Hepatocyte (in vitro differentiated cells): ENCODE results near the gene JAK1. TPM values are rescaled to one million over a fixed set of nuclear protein-coding genes. Genes with fewer than 3 reads are reported as not detected.

ENCODE experiments used
- DNase-seq: peaks from one replicate; pipeline ENCODE4 v3.0.0-alpha.2; 2016; ENCODE audit warnings: low spot score
- H2AFZ ChIP-seq: fragments of 200-600 bp; sonication (generic); 2 replicates; pipeline ENCODE4 v1.6.0; 2016; ENCODE audit warnings: antibody characterized with exemption, mild to moderate bottlenecking
- H3K27ac ChIP-seq: fragments of 200-600 bp; sonication (generic); 2 replicates; pipeline ENCODE4 v1.5.1; 2016; ENCODE audit warnings: mild to moderate bottlenecking
- H3K27me3 ChIP-seq: fragments of 200-600 bp; sonication (generic); 2 replicates; pipeline ENCODE4 v1.6.1; 2016
- H3K36me3 ChIP-seq: fragments of 200-600 bp; sonication (generic); replicated peaks from 2 replicates; pipeline ENCODE4 v1.5.1; 2016; ENCODE audit warnings: low read depth; ENCODE audit not compliant: insufficient read depth
- H3K4me1 ChIP-seq: fragments of 200-600 bp; sonication (generic); 2 replicates; pipeline ENCODE4 v1.5.1; 2016; ENCODE audit warnings: mild to moderate bottlenecking, moderate library complexity; ENCODE audit not compliant: insufficient read depth
- H3K4me2 ChIP-seq: fragments of 200-600 bp; sonication (generic); 2 replicates; pipeline ENCODE4 v1.6.0; 2016
- H3K4me3 ChIP-seq: fragments of 200-600 bp; sonication (generic); 2 replicates; pipeline ENCODE4 v1.5.1; 2016; ENCODE audit warnings: mild to moderate bottlenecking
- H3K79me2 ChIP-seq: fragments of 200-600 bp; sonication (generic); 2 replicates; pipeline ENCODE4 v1.6.0; 2017; ENCODE audit warnings: mild to moderate bottlenecking
- H3K9me2 ChIP-seq: fragments of 200-600 bp; sonication (generic); replicated peaks from 2 replicates; pipeline ENCODE4 v1.6.0; 2017; ENCODE audit warnings: mild to moderate bottlenecking; ENCODE audit not compliant: insufficient read depth
- H3K9me3 ChIP-seq: fragments of 200-600 bp; sonication (generic); 2 replicates; pipeline ENCODE4 v1.5.1; 2016; ENCODE audit warnings: low read depth, mild to moderate bottlenecking
- H4K20me1 ChIP-seq: fragments of 200-600 bp; sonication (generic); 2 replicates; pipeline ENCODE4 v1.6.0; 2016; ENCODE audit warnings: mild to moderate bottlenecking; ENCODE audit not compliant: insufficient read depth, poor library complexity, severe bottlenecking
- EZH2 ChIP-seq: fragments of 200-600 bp; sonication (generic); IDR thresholded peaks from 2 replicates; pipeline ENCODE4 v1.6.1; 2016; ENCODE audit warnings: antibody characterized with exemption, mild to moderate bottlenecking, borderline replicate concordance
- EZH2phosphoT487 ChIP-seq: fragments of 200-600 bp; sonication (generic); IDR thresholded peaks from one replicate; pipeline ENCODE4 v1.6.1; 2018; ENCODE audit warnings: antibody characterized with exemption, mild to moderate bottlenecking, low read depth, moderate library complexity; ENCODE audit not compliant: unreplicated experiment, severe bottlenecking
- WGBS: methylation state at CpG from one replicate; pipeline ENCODE4 v1.1.6; 2016; ENCODE audit warnings: low lambda C conversion rate; ENCODE audit errors: missing lambda C conversion rate; 5-methylcytosine and 5-hydroxymethylcytosine counted together
- polyA plus RNA-seq: library from polyadenylated mRNA; unstranded; fragments of >200 nt; fragmentation: Nextera tagmentation; extraction: Ambion mirVana; gene quantifications from 2 replicates; pipeline ENCODE4 v1.2.1, GENCODE V29; 2016
- total RNA-seq: library from RNA; depleted of rRNA; stranded (reverse); fragments of >200 nt; gene quantifications from 2 replicates; pipeline ENCODE4 v1.2.3, GENCODE V29; 2014
- TF ChIP-seq, protein P1 (sequence below): fragments of 200-600 bp; sonication (generic); IDR thresholded peaks from 2 replicates; pipeline ENCODE4 v1.5.1; 2016; ENCODE audit warnings: antibody characterized with exemption, mild to moderate bottlenecking; ENCODE audit not compliant: poor library complexity

Gene JAK1
- total and polyA plus RNA-seq, 2 experiments from 2014 or later: 60.2 to 102 TPM

DNA sequence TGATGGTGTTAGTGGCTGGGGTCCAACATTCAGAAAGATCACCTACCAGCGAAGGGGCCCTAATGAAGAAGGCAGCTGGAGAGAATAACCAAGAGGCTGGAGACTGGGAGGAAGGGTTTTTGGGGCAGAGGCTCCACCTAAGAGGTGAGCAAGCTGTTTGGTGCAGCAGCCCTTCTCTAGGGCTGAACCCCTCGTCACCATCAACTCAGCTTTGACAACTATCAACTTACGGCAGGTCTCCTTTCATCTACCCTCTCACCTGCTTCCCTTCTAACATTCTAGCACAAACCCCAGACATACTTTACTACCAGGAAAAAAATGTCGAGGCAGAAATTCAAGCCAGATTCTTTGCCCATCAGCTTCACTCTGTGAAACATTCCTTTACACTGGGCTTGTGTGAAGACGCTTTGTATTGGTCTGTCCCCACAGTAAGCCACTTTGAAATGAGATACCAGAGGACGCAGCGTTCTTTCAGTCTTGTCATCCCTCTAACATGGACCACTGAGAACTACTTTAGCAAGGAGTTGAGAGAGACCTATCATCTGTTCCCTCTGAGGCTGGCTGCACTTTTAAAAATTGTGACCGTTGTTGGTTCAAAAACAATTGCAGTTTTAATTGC is 136.8 kb downstream of the JAK1 start:
- Histone ChIP-seq H3K4me2 (no peak overlapping the region), H3K4me3 (no peak overlapping the region), H3K36me3 (no peaks in the 10 kb centered on the region), H4K20me1 (no peaks in the 10 kb centered on the region), H3K27me3 (no peaks in the 10 kb centered on the region), H3K79me2 (no peaks in the 10 kb centered on the region), H2AFZ (no peak overlapping the region), H3K4me1 (peaks cover 3% of the 10 kb centered on the region), H3K9me2 (no peaks in the 10 kb centered on the region), H3K9me3 (no peaks in the 10 kb centered on the region), H3K27ac (no peak overlapping the region)
- 80% methylated on average over 8 of the region's 8 CpGs for WGBS
- DNase-seq: no peak
- TF ChIP-seq, protein P1, sequence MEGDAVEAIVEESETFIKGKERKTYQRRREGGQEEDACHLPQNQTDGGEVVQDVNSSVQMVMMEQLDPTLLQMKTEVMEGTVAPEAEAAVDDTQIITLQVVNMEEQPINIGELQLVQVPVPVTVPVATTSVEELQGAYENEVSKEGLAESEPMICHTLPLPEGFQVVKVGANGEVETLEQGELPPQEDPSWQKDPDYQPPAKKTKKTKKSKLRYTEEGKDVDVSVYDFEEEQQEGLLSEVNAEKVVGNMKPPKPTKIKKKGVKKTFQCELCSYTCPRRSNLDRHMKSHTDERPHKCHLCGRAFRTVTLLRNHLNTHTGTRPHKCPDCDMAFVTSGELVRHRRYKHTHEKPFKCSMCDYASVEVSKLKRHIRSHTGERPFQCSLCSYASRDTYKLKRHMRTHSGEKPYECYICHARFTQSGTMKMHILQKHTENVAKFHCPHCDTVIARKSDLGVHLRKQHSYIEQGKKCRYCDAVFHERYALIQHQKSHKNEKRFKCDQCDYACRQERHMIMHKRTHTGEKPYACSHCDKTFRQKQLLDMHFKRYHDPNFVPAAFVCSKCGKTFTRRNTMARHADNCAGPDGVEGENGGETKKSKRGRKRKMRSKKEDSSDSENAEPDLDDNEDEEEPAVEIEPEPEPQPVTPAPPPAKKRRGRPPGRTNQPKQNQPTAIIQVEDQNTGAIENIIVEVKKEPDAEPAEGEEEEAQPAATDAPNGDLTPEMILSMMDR: no peak
- no peak for TF ChIP-seq EZH2phosphoT487
- TF ChIP-seq EZH2: no peak

GRCh38 chr1:64828829-64829228 is 137.5 kb downstream of the JAK1 start:
- Histone ChIP-seq H3K4me1 (peaks cover 3% of the 10 kb centered on the region), H3K27ac (no peak overlapping the region), H3K79me2 (no peaks in the 10 kb centered on the region), H4K20me1 (no peaks in the 10 kb centered on the region), H2AFZ (no peak overlapping the region), H3K36me3 (no peaks in the 10 kb centered on the region), H3K4me3 (no peak overlapping the region), H3K4me2 (no peak overlapping the region), H3K9me2 (no peaks in the 10 kb centered on the region), H3K27me3 (no peaks in the 10 kb centered on the region), H3K9me3 (no peaks in the 10 kb centered on the region)
- 93% methylated on average over 1 of the region's 1 CpG for WGBS
- no peak for DNase-seq
- no peak for TF ChIP-seq EZH2
- TF ChIP-seq EZH2phosphoT487: no peak
- TF ChIP-seq, protein P1: no peak

DNA sequence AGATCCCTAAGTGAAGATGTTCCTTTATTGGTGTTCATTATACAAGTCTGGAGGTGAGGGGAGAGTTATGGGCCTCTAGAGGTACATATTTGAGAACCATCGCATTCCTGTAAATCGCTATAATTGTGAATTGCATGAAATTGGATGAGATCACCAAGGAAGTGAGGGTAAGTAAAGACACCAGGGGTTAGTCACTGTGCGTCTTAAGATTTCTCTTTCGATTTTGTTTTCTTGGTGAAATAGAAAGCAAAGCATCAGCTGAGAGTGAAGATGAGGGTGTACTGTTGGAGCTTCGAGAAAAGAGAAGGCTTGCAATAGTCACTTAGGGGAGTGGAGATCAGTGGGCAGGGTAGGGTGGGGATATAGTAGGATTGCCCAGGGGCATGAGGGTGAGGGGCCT is 139.4 kb downstream of the JAK1 start:
- Histone ChIP-seq H2AFZ (no peak overlapping the region), H3K4me1 (peaks cover 3% of the 10 kb centered on the region), H3K4me3 (no peak overlapping the region), H3K4me2 (no peak overlapping the region), H3K36me3 (no peaks in the 10 kb centered on the region), H4K20me1 (no peaks in the 10 kb centered on the region), H3K27me3 (no peaks in the 10 kb centered on the region), H3K9me2 (no peaks in the 10 kb centered on the region), H3K27ac (no peak overlapping the region), H3K9me3 (no peaks in the 10 kb centered on the region), H3K79me2 (no peaks in the 10 kb centered on the region)
- TF ChIP-seq EZH2 (no peak), EZH2phosphoT487 (no peak)
- TF ChIP-seq, protein P1: no peak
- DNase-seq: no peak
- WGBS: 93% methylated on average over 5 of the region's 5 CpGs
